ENCODE measurements around the gene CCSER1. TPM values are rescaled to one million over a fixed set of nuclear protein-coding genes. Genes with fewer than 3 reads are reported as not detected.
"Not testable (repeated sequence)": the region's sequence is repeated elsewhere in the genome, so short reads cannot be mapped to it uniquely, and the experiment has no call there.

CCSER1 gene
- total and polyA plus RNA-seq, 9 donors = 0.21 to 8.3 (median 3.2) TPM

- Histone ChIP-seq H3K27ac (no peak overlapping the region), H3K4me3 (no peak overlapping the region), H3K4me1 (ENCODE audit: insufficient read depth) (no peaks in the 10 kb centered on the region), H3K27me3 (no peaks in the 10 kb centered on the region), H3K9me3 (no peaks in the 10 kb centered on the region), H3K36me3 (no peaks in the 10 kb centered on the region)
- intact Hi-C loops (cut with DNase I) = no loop called here
- TF ChIP-seq, protein P1, sequence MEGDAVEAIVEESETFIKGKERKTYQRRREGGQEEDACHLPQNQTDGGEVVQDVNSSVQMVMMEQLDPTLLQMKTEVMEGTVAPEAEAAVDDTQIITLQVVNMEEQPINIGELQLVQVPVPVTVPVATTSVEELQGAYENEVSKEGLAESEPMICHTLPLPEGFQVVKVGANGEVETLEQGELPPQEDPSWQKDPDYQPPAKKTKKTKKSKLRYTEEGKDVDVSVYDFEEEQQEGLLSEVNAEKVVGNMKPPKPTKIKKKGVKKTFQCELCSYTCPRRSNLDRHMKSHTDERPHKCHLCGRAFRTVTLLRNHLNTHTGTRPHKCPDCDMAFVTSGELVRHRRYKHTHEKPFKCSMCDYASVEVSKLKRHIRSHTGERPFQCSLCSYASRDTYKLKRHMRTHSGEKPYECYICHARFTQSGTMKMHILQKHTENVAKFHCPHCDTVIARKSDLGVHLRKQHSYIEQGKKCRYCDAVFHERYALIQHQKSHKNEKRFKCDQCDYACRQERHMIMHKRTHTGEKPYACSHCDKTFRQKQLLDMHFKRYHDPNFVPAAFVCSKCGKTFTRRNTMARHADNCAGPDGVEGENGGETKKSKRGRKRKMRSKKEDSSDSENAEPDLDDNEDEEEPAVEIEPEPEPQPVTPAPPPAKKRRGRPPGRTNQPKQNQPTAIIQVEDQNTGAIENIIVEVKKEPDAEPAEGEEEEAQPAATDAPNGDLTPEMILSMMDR (IDR thresholded peaks at IDR 0.05) = no peak
- TF ChIP-seq POLR2A (IDR thresholded peaks at IDR 0.05) = no peak
- TF ChIP-seq EP300 (IDR thresholded peaks at IDR 0.05) = no peak
- DNase-seq = no peak
- WGBS, 3 donors = 92 to 99% (median 92%) methylated on average over 2 of the region's 2 CpGs
Observed at GRCh38 chr4:90375081-90375480, 247.9 kb downstream of the CCSER1 start.

DNA sequence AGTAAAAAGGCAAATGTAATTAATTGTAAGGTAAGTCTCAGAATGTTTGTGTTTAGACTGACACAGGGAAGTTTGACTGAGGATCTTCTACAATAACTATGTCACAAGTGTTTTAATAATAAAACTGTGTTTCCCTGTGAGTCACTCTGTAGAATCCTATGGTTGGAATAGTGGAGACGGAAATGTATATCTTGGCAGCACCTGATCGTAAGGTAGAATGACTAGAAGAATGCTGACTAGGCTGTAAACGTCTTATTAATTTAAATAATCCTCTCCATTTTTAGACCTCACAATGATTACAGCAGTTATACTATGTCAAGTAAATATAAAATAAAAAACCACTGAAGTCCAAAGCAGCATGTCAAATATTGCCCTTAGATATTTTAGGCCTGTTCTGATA is 266.0 kb downstream of the CCSER1 start:
- 85 to 92% (median 88%) methylated on average over 3 of the region's 3 CpGs for WGBS, 3 donors
- H3K36me3 ChIP-seq = no peaks in the 10 kb centered on the region
- no peaks in the 10 kb centered on the region for H3K27me3 ChIP-seq
- H3K9me3 ChIP-seq = no peaks in the 10 kb centered on the region
- H3K27ac ChIP-seq = no peak overlapping the region
- no peak overlapping the region for H3K4me3 ChIP-seq
- TF ChIP-seq EP300 (IDR thresholded peaks at IDR 0.05) = no peak
- intact Hi-C loops (cut with DNase I) = no loop called here
- no peaks in the 10 kb centered on the region for H3K4me1 ChIP-seq (ENCODE audit: insufficient read depth)
- DNase-seq = no peak

GRCh38 chr4:90403781-90404180 is 276.6 kb downstream of the CCSER1 start:
- Histone ChIP-seq H3K36me3 (no peaks in the 10 kb centered on the region), H3K4me1 (ENCODE audit: insufficient read depth) (no peaks in the 10 kb centered on the region), H3K4me3 (no peak overlapping the region), H3K27me3 (no peaks in the 10 kb centered on the region), H3K27ac (no peak overlapping the region), H3K9me3 (no peaks in the 10 kb centered on the region)
- no peak for DNase-seq
- TF ChIP-seq EP300 (IDR thresholded peaks at IDR 0.05) (no peak), POLR2A (IDR thresholded peaks at IDR 0.05) (no peak)
- TF ChIP-seq, protein P1 (IDR thresholded peaks at IDR 0.05) = no peak
- WGBS, 3 donors = 89 to 90% (median 90%) methylated on average over 6 of the region's 6 CpGs
- intact Hi-C loops (cut with DNase I) = no loop called here

DNA sequence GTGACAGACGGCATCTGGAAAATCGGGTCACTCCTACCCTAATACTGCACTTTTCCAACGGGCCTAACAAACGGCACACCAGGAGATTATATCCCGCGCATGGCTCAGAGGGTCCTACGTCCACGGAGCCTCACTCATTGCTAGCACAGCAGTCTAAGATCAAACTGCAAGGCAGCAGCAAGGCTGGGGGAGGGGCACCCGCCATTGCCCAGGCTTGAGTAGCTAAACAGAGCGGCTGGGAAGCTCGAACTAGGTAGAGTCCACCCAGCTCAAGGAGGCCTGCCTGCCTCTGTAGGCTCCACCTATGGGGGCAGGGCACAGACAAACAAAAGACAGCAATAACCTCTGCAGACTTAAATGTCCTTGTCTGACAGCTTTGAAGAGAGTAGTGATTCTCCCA is 280.7 kb downstream of the CCSER1 start:
- H3K27ac ChIP-seq; H3K36me3 ChIP-seq; intact Hi-C loops (cut with DNase I); H3K9me3 ChIP-seq; H3K4me3 ChIP-seq; DNase-seq; H3K4me1 ChIP-seq (ENCODE audit: insufficient read depth); H3K27me3 ChIP-seq: not testable (repeated sequence)
- WGBS, 3 donors = 89 to 96% (median 93%) methylated on average over 11 of the region's 11 CpGs

DNA sequence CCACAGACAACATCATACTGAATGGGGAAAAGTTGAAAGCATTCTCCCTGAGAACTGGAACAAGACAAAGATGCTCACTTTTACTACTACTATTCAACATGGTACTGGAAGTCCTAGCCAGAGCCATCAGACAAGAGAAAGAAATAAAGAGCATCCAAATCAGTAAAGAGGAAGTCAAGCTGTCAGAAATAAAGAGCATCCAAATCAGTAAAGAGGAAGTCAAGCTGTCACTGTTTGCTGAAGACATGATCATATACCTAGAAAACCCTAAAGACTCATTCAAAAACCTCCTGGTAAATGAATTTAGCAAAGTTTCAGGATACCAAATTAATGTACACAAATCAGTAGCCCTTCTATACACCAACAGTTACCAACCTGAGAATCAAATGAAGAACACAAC is 285.6 kb downstream of the CCSER1 start:
- H3K27me3 ChIP-seq; H3K4me1 ChIP-seq (ENCODE audit: insufficient read depth); H3K9me3 ChIP-seq; H3K36me3 ChIP-seq; intact Hi-C loops (cut with DNase I); H3K27ac ChIP-seq; DNase-seq; H3K4me3 ChIP-seq: not testable (repeated sequence)

DNA sequence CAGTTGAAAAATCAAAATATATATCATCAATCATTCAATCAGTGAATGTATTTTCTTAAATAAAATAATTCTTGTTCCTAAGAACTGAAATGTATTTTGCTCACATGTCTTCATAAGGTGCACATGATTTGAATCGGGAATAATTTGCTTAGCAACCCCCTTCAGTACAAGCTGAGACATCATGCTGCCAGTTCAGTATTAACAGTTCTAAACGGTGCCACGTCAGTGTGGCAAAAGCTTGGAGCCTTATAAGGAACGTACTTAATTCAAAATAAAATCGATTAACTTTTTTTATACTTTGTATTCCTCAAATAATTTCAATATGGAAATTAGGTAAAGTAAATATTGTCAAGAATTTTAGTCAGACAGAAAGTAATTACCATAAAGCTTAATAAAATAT is 287.9 kb downstream of the CCSER1 start:
- no peaks in the 10 kb centered on the region for H3K4me1 ChIP-seq (ENCODE audit: insufficient read depth)
- H3K27ac ChIP-seq = no peak overlapping the region
- TF ChIP-seq EP300 (IDR thresholded peaks at IDR 0.05) (no peak), POLR2A (IDR thresholded peaks at IDR 0.05) (no peak)
- TF ChIP-seq, protein P1 (IDR thresholded peaks at IDR 0.05) = no peak
- no peaks in the 10 kb centered on the region for H3K36me3 ChIP-seq
- H3K9me3 ChIP-seq = no peaks in the 10 kb centered on the region
- 74 to 85% (median 84%) methylated on average over 5 of the region's 5 CpGs for WGBS, 3 donors
- intact Hi-C loops (cut with DNase I) = no loop called here
- H3K4me3 ChIP-seq = no peak overlapping the region
- no peak for DNase-seq
- H3K27me3 ChIP-seq = no peaks in the 10 kb centered on the region
